Endothelial cell of umbilical vein (primary cell): ENCODE measurements around the gene ZNF414.

Experiments used
- CTCF ChIP-seq, 2 donors: IDR thresholded peaks; 1 replicate in 1 of 2; 2 replicates in 1 of 2; pipeline ENCODE4 v1.5.1; 2011; ENCODE audit warnings: low read length in 2 of 2, mild to moderate bottlenecking in 2 of 2, moderate library complexity in 2 of 2, control low read depth in 1 of 2, inconsistent platforms in 1 of 2, low read depth in 1 of 2; ENCODE audit not compliant: insufficient read depth in 1 of 2; ENCODE audit errors: extremely low read depth in 1 of 2
- EZH2 ChIP-seq: IDR thresholded peaks from 2 replicates; pipeline ENCODE4 v1.6.1; 2012; ENCODE audit warnings: borderline replicate concordance, low read depth, mild to moderate bottlenecking, moderate library complexity, low read length, inconsistent platforms; ENCODE audit not compliant: severe bottlenecking
- FOS ChIP-seq: IDR thresholded peaks from 2 replicates; pipeline ENCODE4 v1.6.1; 2011; ENCODE audit warnings: mild to moderate bottlenecking, low read length, moderate library complexity, borderline replicate concordance; ENCODE audit not compliant: insufficient read depth
- GATA2 ChIP-seq: IDR thresholded peaks from 2 replicates; pipeline ENCODE4 v1.7.0; 2011; ENCODE audit warnings: low read depth, mild to moderate bottlenecking, moderate library complexity, mixed read lengths, low read length; ENCODE audit not compliant: insufficient read length, insufficient read depth
- JUN ChIP-seq: IDR thresholded peaks from 2 replicates; pipeline ENCODE4 v1.6.1; 2011; ENCODE audit warnings: borderline replicate concordance, low read depth; ENCODE audit not compliant: insufficient read length, insufficient read depth
- MAX ChIP-seq: IDR thresholded peaks from 2 replicates; pipeline ENCODE4 v1.6.1; 2011; ENCODE audit not compliant: insufficient read depth, insufficient read length
- MYC ChIP-seq: IDR thresholded peaks from one replicate; pipeline ENCODE4 v1.6.1; 2011; ENCODE audit warnings: mild to moderate bottlenecking, low read depth, low read length
- POLR2A ChIP-seq: IDR thresholded peaks from 2 replicates; pipeline ENCODE4 v1.6.1; 2012; ENCODE audit warnings: low read depth, mild to moderate bottlenecking, control low read depth, low read length
- POLR2AphosphoS5 ChIP-seq: IDR thresholded peaks from 2 replicates; pipeline ENCODE4 v1.6.1; 2012; ENCODE audit warnings: low read depth, mild to moderate bottlenecking, control low read depth, low read length, moderate library complexity; ENCODE audit not compliant: insufficient read depth

GRCh38 chr19:8483165-8483564 is 30.8 kb downstream of the ZNF414 start:
- TF ChIP-seq POLR2A (no peak), MAX (no peak), CTCF (IDR thresholded peaks at IDR 0.05; ENCODE audit: extremely low read depth in 1 of 2, insufficient read depth in 1 of 2, low read depth in 1 of 2, low read length in 2 of 2) (no peak), EZH2 (no peak), GATA2 (no peak), JUN (no peak), POLR2AphosphoS5 (peak; percentile 8), MYC (no peak), FOS (no peak)
